ENCODE data around the gene IL1F10.

The IL1F10 gene

DNA sequence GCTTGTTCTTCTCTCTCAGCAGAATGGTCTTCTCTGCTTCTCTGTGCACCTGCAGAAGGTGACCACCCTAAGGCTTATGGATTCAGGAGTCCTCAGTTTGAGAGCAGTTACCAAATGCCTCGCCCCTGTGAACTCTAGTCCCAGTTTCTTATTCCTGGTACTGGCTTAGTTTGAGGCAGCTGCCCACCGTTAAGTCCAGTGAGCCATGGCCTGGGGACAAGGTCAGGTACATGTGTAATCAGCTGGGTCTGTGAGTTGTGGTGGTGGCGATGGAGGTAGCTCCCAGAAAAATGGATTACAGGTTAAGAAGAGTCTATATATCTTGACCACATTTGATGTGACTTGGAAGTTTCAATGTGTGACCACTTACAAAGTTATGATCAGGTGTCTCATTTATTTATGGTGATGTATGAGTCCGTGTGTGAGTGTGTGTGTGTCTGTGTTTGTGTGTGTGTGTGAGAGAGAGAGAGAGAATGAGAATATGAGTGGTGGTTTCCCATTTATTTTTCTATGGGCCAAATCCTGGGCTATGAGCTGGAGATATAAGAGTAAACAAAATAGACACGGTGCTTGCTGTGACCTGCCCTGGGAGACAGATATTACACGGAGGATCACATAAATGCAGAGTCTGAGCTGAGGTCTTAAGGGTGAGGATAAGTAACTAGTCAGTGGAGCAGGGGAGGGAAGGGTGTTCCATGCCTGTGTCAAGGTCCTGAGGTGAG, 46.6 kb downstream of the IL1F10 start:
- DNase-seq = no peak
- POLR2A ChIA-PET = no interaction called here
- Histone ChIP-seq H3K27me3 (replicated peaks in 2 of 5; ENCODE audit: control insufficient read depth in 4 of 5, insufficient read depth in 5 of 5, low read length in 4 of 5) (no peaks in the 10 kb centered on the region), H3K9me3 (ENCODE audit: control extremely low read depth in 1 of 5, control insufficient read depth in 4 of 5, insufficient read depth in 2 of 5, low read depth in 1 of 5, low read length in 4 of 5) (no peaks in the 10 kb centered on the region), H3K27ac (ENCODE audit: insufficient read depth in 1 of 2, low read depth in 1 of 2, low read length in 2 of 2, poor library complexity in 1 of 2, severe bottlenecking in 2 of 2) (no peak overlapping the region), H3K36me3 (ENCODE audit: control insufficient read depth in 4 of 4, insufficient read depth in 4 of 4, low read length in 3 of 4) (no peaks in the 10 kb centered on the region), H3K4me3 (ENCODE audit: control insufficient read depth in 1 of 7, extremely low read depth in 1 of 7, insufficient read depth in 4 of 7, low read depth in 2 of 7, low read length in 6 of 7) (no peak overlapping the region), H3K4me1 (ENCODE audit: control extremely low read depth in 1 of 4, control insufficient read depth in 4 of 4, insufficient read depth in 4 of 4, low read length in 3 of 4) (peaks cover 4 to 68% (median 24%) of the 10 kb centered on the region in 4 experiments)
- 99% methylated on average over 6 of the region's 6 CpGs for WGBS (ENCODE audit: insufficient coverage)
- CTCF ChIA-PET = interaction anchor here (0.9 to 1.6 kb wide), 5 partner anchors 8 to 84 kb away, joined by 3 to 5 read pairs (median 3); no protein-coding TSS in a partner anchor

DNA sequence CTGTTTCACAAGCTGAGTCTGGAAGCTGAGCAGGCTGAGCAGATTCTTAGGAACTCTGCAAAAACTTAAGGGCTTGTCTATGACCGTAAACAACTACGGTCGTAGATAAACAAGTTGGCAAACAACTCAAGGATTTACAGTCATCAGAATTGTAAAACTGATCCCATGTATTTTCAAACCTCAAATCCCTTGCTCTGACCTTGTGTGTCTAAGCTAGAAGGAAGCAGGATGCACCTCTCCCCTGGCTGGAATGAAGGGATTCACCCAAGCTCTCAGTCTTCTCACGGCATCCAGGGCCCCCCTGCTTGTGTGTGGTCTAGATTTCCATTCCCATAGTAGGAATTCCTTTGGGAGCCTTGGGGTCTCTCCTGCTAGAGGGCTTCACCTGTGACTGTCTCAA, 47.2 kb downstream of the IL1F10 start:
- CTCF ChIA-PET = interaction anchor here (0.9 to 1.6 kb wide), 4 partner anchors 9 to 84 kb away, joined by 3 to 5 read pairs (median 4); no protein-coding TSS in a partner anchor
- H3K9me3 ChIP-seq (ENCODE audit: control extremely low read depth in 1 of 5, control insufficient read depth in 4 of 5, insufficient read depth in 2 of 5, low read depth in 1 of 5, low read length in 4 of 5) = no peaks in the 10 kb centered on the region
- POLR2A ChIA-PET = no interaction called here
- DNase-seq = no peak
- 95% methylated on average over 4 of the region's 4 CpGs for WGBS (ENCODE audit: insufficient coverage)
- H3K4me1 ChIP-seq (ENCODE audit: control extremely low read depth in 1 of 4, control insufficient read depth in 4 of 4, insufficient read depth in 4 of 4, low read length in 3 of 4) = peaks cover 4 to 73% (median 24%) of the 10 kb centered on the region in 4 experiments
- H3K27ac ChIP-seq (ENCODE audit: insufficient read depth in 1 of 2, low read depth in 1 of 2, low read length in 2 of 2, poor library complexity in 1 of 2, severe bottlenecking in 2 of 2) = no peak overlapping the region
- H3K27me3 ChIP-seq (replicated peaks in 2 of 5; ENCODE audit: control insufficient read depth in 4 of 5, insufficient read depth in 5 of 5, low read length in 4 of 5) = no peaks in the 10 kb centered on the region
- H3K4me3 ChIP-seq (ENCODE audit: control insufficient read depth in 1 of 7, extremely low read depth in 1 of 7, insufficient read depth in 4 of 7, low read depth in 2 of 7, low read length in 6 of 7) = no peak overlapping the region
- H3K36me3 ChIP-seq (ENCODE audit: control insufficient read depth in 4 of 4, insufficient read depth in 4 of 4, low read length in 3 of 4) = no peaks in the 10 kb centered on the region

- ChIA-PET POLR2A (no interaction called here), CTCF (interaction anchor here (1.0 to 1.6 kb wide), 3 partner anchors 10 to 82 kb away, joined by 3 to 4 read pairs (median 3); no protein-coding TSS in a partner anchor)
- Histone ChIP-seq H3K27ac (ENCODE audit: insufficient read depth in 1 of 2, low read depth in 1 of 2, low read length in 2 of 2, poor library complexity in 1 of 2, severe bottlenecking in 2 of 2) (no peak overlapping the region), H3K4me3 (ENCODE audit: control insufficient read depth in 1 of 7, extremely low read depth in 1 of 7, insufficient read depth in 4 of 7, low read depth in 2 of 7, low read length in 6 of 7) (peak overlapping the region in 1 of 7 experiments; percentile 16), H3K9me3 (ENCODE audit: control extremely low read depth in 1 of 5, control insufficient read depth in 4 of 5, insufficient read depth in 2 of 5, low read depth in 1 of 5, low read length in 4 of 5) (no peaks in the 10 kb centered on the region), H3K4me1 (ENCODE audit: control extremely low read depth in 1 of 4, control insufficient read depth in 4 of 4, insufficient read depth in 4 of 4, low read length in 3 of 4) (peaks cover 4 to 68% (median 24%) of the 10 kb centered on the region in 4 experiments), H3K36me3 (ENCODE audit: control insufficient read depth in 4 of 4, insufficient read depth in 4 of 4, low read length in 3 of 4) (no peaks in the 10 kb centered on the region), H3K27me3 (replicated peaks in 2 of 5; ENCODE audit: control insufficient read depth in 4 of 5, insufficient read depth in 5 of 5, low read length in 4 of 5) (no peaks in the 10 kb centered on the region)
- WGBS (ENCODE audit: insufficient coverage) = 34% methylated on average over 5 of the region's 10 CpGs
- peak in 2 of 3 donors; percentile 51 to 54 for DNase-seq
These were observed 48.6 kb downstream of the IL1F10 start for GRCh38 chr2:113116100-113116958.

GRCh38 chr2:113117541-113118262, 49.9 kb downstream of the IL1F10 start:
- Histone ChIP-seq H3K27me3 (replicated peaks in 2 of 5; ENCODE audit: control insufficient read depth in 4 of 5, insufficient read depth in 5 of 5, low read length in 4 of 5) (no peaks in the 10 kb centered on the region), H3K27ac (ENCODE audit: insufficient read depth in 1 of 2, low read depth in 1 of 2, low read length in 2 of 2, poor library complexity in 1 of 2, severe bottlenecking in 2 of 2) (no peak overlapping the region), H3K4me3 (ENCODE audit: control insufficient read depth in 1 of 7, extremely low read depth in 1 of 7, insufficient read depth in 4 of 7, low read depth in 2 of 7, low read length in 6 of 7) (no peak overlapping the region), H3K4me1 (ENCODE audit: control extremely low read depth in 1 of 4, control insufficient read depth in 4 of 4, insufficient read depth in 4 of 4, low read length in 3 of 4) (peaks cover 4 to 54% (median 21%) of the 10 kb centered on the region in 4 experiments), H3K36me3 (ENCODE audit: control insufficient read depth in 4 of 4, insufficient read depth in 4 of 4, low read length in 3 of 4) (no peaks in the 10 kb centered on the region), H3K9me3 (ENCODE audit: control extremely low read depth in 1 of 5, control insufficient read depth in 4 of 5, insufficient read depth in 2 of 5, low read depth in 1 of 5, low read length in 4 of 5) (no peaks in the 10 kb centered on the region)
- peak in 2 of 3 donors; percentile 51 to 55 for DNase-seq
- POLR2A ChIA-PET = no interaction called here
- 94% methylated on average over 8 of the region's 9 CpGs for WGBS (ENCODE audit: insufficient coverage)
- CTCF ChIA-PET = interaction anchor here (0.6 to 3.2 kb wide), 3 partner anchors 11 to 20 kb away, joined by 3 to 19 read pairs (median 4); no protein-coding TSS in a partner anchor

DNA sequence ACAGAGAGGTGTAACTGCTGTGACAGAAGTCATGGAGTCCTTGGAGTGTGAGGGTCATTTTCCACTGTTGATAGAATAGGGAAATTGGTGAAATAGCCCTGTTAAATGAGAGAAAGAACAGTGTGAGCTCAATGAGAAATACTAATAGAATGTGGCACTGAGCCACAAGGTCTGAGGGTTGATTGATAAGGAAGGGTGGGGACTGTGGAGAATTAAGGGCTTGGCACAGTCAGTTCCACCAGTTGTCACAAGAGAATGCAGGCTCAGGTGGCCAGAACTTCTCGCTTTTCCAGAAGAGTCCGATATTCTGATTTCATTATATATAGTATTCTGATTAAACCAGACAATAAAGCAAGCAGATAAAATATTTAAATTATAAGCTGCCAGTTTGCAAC, 50.5 kb downstream of the IL1F10 start:
- WGBS (ENCODE audit: insufficient coverage) = no CpG with 5 or more reads among the region's 2 CpGs
- no peaks in the 10 kb centered on the region for H3K36me3 ChIP-seq (ENCODE audit: control insufficient read depth in 4 of 4, insufficient read depth in 4 of 4, low read length in 3 of 4)
- no peak for DNase-seq
- H3K27ac ChIP-seq (ENCODE audit: insufficient read depth in 1 of 2, low read depth in 1 of 2, low read length in 2 of 2, poor library complexity in 1 of 2, severe bottlenecking in 2 of 2) = no peak overlapping the region
- H3K9me3 ChIP-seq (ENCODE audit: control extremely low read depth in 1 of 5, control insufficient read depth in 4 of 5, insufficient read depth in 2 of 5, low read depth in 1 of 5, low read length in 4 of 5) = no peaks in the 10 kb centered on the region
- CTCF ChIA-PET = interaction anchor here (0.6 to 3.2 kb wide), 4 partner anchors 12 to 20 kb away, joined by 3 to 19 read pairs (median 4); no protein-coding TSS in a partner anchor
- peaks cover 4 to 53% (median 22%) of the 10 kb centered on the region in 4 experiments for H3K4me1 ChIP-seq (ENCODE audit: control extremely low read depth in 1 of 4, control insufficient read depth in 4 of 4, insufficient read depth in 4 of 4, low read length in 3 of 4)
- no peak overlapping the region for H3K4me3 ChIP-seq (ENCODE audit: control insufficient read depth in 1 of 7, extremely low read depth in 1 of 7, insufficient read depth in 4 of 7, low read depth in 2 of 7, low read length in 6 of 7)
- no peaks in the 10 kb centered on the region for H3K27me3 ChIP-seq (replicated peaks in 2 of 5; ENCODE audit: control insufficient read depth in 4 of 5, insufficient read depth in 5 of 5, low read length in 4 of 5)
- POLR2A ChIA-PET = no interaction called here

GRCh38 chr2:113119111-113119510, 51.3 kb downstream of the IL1F10 start:
- DNase-seq = no peak
- WGBS (ENCODE audit: insufficient coverage) = 100% methylated on average over 2 of the region's 2 CpGs
- peaks cover 4 to 62% (median 28%) of the 10 kb centered on the region in 4 experiments for H3K4me1 ChIP-seq (ENCODE audit: control extremely low read depth in 1 of 4, control insufficient read depth in 4 of 4, insufficient read depth in 4 of 4, low read length in 3 of 4)
- no peaks in the 10 kb centered on the region for H3K9me3 ChIP-seq (ENCODE audit: control extremely low read depth in 1 of 5, control insufficient read depth in 4 of 5, insufficient read depth in 2 of 5, low read depth in 1 of 5, low read length in 4 of 5)
- ChIA-PET CTCF (interaction anchor here (0.9 to 3.2 kb wide), 2 partner anchors 18 to 21 kb away, joined by 3 to 19 read pairs; no protein-coding TSS in a partner anchor), POLR2A (no interaction called here)
- no peak overlapping the region for H3K27ac ChIP-seq (ENCODE audit: insufficient read depth in 1 of 2, low read depth in 1 of 2, low read length in 2 of 2, poor library complexity in 1 of 2, severe bottlenecking in 2 of 2)
- H3K36me3 ChIP-seq (ENCODE audit: control insufficient read depth in 4 of 4, insufficient read depth in 4 of 4, low read length in 3 of 4) = no peaks in the 10 kb centered on the region
- H3K4me3 ChIP-seq (ENCODE audit: control insufficient read depth in 1 of 7, extremely low read depth in 1 of 7, insufficient read depth in 4 of 7, low read depth in 2 of 7, low read length in 6 of 7) = no peak overlapping the region
- no peaks in the 10 kb centered on the region for H3K27me3 ChIP-seq (replicated peaks in 2 of 5; ENCODE audit: control insufficient read depth in 4 of 5, insufficient read depth in 5 of 5, low read length in 4 of 5)
